ENCODE results near the gene SPCS3. TPM values are rescaled to one million over a fixed set of nuclear protein-coding genes. Genes with fewer than 3 reads are reported as not detected.

SPCS3 gene
- total and polyA plus RNA-seq, 2 experiments from 2014 or later, result 62.5 to 79.9 TPM

DNA sequence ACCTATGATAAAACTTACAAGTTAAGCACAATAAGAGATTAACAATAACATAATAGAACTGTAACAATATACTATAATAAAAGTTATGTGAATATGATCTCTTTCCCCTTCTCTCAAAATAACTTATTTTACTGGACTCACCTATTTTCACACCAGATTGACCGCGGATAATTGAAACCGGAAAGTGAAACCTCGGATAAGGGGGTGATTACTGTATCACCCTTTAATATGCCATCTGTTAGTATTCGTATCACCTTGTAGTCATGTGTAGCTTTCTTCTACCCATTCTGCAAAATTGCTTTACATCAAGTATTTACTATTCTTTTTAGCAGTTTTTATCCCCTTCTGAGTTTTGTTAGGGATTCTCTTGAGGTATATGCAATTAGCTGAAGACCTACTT lies 1.8 kb downstream of the SPCS3 start:
- Histone ChIP-seq H3K4me1 (ENCODE audit: insufficient read depth) (no peaks in the 10 kb centered on the region; the same call in 1 of the 2 replicates), H3K4me2 (peak overlapping the region; percentile 95), H3K9me2 (ENCODE audit: insufficient read depth) (no peaks in the 10 kb centered on the region), H2AFZ (no peak overlapping the region), H3F3A (replicated peaks; ENCODE audit: low read depth) (no peaks in the 10 kb centered on the region; the same call in 1 of the 2 replicates), H3K27me3 (ENCODE audit: insufficient read depth) (no peaks in the 10 kb centered on the region), H3K79me2 (replicated peaks; ENCODE audit: insufficient read depth) (peaks cover 62% of the 10 kb centered on the region), H3K36me3 (ENCODE audit: insufficient read depth) (no peaks in the 10 kb centered on the region), H3K4me3 (peak overlapping the region; percentile 67), H3K27ac (ENCODE audit: low read depth) (no peak overlapping the region), H4K20me1 (replicated peaks; ENCODE audit: insufficient read depth) (peaks cover 6% of the 10 kb centered on the region; the same call in 1 of the 2 replicates)
- Mint-ChIP-seq H3K4me1 (peaks cover 32% of the 10 kb centered on the region; the same call in 2 of the 3 replicates), H3K27me3 (ENCODE audit: insufficient read depth, low read depth, poor library complexity) (peaks cover 1% of the 10 kb centered on the region), H3K36me3 (ENCODE audit: low read depth) (no peaks in the 10 kb centered on the region; the same call in 2 of the 3 replicates), H3K4me3 (peak overlapping the region; percentile 95), H3K27ac (no peak overlapping the region), H3K9me3 (no peaks in the 10 kb centered on the region)
- DNase-seq (ENCODE audit: low spot score) (no peak), ATAC-seq (no peak)
- TF ChIP-seq ZNF114 (CRISPR knock-in tag; IDR thresholded peaks at IDR 0.05) (no peak), EZH2 (IDR thresholded peaks at IDR 0.05; ENCODE audit: low read depth, unreplicated experiment) (no peak), CREB1 (CRISPR knock-in tag; IDR thresholded peaks at IDR 0.05; ENCODE audit: low read depth) (no peak), POLR2AphosphoS5 (IDR thresholded peaks at IDR 0.05; ENCODE audit: low read depth) (no peak), ZNF331 (CRISPR knock-in tag; IDR thresholded peaks at IDR 0.05; ENCODE audit: low read depth) (no peak), JUNB (IDR thresholded peaks at IDR 0.05; ENCODE audit: unreplicated experiment) (no peak), NANOG (IDR thresholded peaks at IDR 0.05; ENCODE audit: borderline replicate concordance) (no peak), STAT1 (IDR thresholded peaks at IDR 0.05; ENCODE audit: unreplicated experiment) (no peak), EZH2phosphoT487 (IDR thresholded peaks at IDR 0.05; ENCODE audit: unreplicated experiment) (no peak)
- TF ChIP-seq, protein P1, sequence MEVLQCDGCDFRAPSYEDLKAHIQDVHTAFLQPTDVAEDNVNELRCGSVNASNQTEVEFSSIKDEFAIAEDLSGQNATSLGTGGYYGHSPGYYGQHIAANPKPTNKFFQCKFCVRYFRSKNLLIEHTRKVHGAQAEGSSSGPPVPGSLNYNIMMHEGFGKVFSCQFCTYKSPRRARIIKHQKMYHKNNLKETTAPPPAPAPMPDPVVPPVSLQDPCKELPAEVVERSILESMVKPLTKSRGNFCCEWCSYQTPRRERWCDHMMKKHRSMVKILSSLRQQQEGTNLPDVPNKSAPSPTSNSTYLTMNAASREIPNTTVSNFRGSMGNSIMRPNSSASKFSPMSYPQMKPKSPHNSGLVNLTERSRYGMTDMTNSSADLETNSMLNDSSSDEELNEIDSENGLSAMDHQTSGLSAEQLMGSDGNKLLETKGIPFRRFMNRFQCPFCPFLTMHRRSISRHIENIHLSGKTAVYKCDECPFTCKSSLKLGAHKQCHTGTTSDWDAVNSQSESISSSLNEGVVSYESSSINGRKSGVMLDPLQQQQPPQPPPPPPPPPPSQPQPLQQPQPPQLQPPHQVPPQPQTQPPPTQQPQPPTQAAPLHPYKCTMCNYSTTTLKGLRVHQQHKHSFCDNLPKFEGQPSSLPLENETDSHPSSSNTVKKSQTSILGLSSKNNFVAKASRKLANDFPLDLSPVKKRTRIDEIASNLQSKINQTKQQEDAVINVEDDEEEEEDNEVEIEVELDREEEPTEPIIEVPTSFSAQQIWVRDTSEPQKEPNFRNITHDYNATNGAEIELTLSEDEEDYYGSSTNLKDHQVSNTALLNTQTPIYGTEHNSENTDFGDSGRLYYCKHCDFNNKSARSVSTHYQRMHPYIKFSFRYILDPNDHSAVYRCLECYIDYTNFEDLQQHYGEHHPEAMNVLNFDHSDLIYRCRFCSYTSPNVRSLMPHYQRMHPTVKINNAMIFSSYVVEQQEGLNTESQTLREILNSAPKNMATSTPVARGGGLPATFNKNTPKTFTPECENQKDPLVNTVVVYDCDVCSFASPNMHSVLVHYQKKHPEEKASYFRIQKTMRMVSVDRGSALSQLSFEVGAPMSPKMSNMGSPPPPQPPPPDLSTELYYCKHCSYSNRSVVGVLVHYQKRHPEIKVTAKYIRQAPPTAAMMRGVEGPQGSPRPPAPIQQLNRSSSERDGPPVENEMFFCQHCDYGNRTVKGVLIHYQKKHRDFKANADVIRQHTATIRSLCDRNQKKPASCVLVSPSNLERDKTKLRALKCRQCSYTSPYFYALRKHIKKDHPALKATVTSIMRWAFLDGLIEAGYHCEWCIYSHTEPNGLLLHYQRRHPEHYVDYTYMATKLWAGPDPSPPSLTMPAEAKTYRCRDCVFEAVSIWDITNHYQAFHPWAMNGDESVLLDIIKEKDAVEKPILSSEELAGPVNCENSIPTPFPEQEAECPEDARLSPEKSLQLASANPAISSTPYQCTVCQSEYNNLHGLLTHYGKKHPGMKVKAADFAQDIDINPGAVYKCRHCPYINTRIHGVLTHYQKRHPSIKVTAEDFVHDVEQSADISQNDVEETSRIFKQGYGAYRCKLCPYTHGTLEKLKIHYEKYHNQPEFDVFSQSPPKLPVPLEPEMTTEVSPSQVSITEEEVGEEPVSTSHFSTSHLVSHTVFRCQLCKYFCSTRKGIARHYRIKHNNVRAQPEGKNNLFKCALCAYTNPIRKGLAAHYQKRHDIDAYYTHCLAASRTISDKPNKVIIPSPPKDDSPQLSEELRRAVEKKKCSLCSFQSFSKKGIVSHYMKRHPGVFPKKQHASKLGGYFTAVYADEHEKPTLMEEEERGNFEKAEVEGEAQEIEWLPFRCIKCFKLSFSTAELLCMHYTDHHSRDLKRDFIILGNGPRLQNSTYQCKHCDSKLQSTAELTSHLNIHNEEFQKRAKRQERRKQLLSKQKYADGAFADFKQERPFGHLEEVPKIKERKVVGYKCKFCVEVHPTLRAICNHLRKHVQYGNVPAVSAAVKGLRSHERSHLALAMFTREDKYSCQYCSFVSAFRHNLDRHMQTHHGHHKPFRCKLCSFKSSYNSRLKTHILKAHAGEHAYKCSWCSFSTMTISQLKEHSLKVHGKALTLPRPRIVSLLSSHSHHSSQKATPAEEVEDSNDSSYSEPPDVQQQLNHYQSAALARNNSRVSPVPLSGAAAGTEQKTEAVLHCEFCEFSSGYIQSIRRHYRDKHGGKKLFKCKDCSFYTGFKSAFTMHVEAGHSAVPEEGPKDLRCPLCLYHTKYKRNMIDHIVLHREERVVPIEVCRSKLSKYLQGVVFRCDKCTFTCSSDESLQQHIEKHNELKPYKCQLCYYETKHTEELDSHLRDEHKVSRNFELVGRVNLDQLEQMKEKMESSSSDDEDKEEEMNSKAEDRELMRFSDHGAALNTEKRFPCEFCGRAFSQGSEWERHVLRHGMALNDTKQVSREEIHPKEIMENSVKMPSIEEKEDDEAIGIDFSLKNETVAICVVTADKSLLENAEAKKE (CRISPR knock-in tag; IDR thresholded peaks at IDR 0.05), result no peak
- TF ChIP-seq, protein P2, sequence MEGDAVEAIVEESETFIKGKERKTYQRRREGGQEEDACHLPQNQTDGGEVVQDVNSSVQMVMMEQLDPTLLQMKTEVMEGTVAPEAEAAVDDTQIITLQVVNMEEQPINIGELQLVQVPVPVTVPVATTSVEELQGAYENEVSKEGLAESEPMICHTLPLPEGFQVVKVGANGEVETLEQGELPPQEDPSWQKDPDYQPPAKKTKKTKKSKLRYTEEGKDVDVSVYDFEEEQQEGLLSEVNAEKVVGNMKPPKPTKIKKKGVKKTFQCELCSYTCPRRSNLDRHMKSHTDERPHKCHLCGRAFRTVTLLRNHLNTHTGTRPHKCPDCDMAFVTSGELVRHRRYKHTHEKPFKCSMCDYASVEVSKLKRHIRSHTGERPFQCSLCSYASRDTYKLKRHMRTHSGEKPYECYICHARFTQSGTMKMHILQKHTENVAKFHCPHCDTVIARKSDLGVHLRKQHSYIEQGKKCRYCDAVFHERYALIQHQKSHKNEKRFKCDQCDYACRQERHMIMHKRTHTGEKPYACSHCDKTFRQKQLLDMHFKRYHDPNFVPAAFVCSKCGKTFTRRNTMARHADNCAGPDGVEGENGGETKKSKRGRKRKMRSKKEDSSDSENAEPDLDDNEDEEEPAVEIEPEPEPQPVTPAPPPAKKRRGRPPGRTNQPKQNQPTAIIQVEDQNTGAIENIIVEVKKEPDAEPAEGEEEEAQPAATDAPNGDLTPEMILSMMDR (conservative IDR thresholded peaks at IDR 0.05; ENCODE audit: low read depth in 2 of 2), result no peak
- TF ChIP-seq, protein P3, sequence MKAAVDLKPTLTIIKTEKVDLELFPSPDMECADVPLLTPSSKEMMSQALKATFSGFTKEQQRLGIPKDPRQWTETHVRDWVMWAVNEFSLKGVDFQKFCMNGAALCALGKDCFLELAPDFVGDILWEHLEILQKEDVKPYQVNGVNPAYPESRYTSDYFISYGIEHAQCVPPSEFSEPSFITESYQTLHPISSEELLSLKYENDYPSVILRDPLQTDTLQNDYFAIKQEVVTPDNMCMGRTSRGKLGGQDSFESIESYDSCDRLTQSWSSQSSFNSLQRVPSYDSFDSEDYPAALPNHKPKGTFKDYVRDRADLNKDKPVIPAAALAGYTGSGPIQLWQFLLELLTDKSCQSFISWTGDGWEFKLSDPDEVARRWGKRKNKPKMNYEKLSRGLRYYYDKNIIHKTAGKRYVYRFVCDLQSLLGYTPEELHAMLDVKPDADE (IDR thresholded peaks at IDR 0.05), result no peak
- TF ChIP-seq, protein P4, sequence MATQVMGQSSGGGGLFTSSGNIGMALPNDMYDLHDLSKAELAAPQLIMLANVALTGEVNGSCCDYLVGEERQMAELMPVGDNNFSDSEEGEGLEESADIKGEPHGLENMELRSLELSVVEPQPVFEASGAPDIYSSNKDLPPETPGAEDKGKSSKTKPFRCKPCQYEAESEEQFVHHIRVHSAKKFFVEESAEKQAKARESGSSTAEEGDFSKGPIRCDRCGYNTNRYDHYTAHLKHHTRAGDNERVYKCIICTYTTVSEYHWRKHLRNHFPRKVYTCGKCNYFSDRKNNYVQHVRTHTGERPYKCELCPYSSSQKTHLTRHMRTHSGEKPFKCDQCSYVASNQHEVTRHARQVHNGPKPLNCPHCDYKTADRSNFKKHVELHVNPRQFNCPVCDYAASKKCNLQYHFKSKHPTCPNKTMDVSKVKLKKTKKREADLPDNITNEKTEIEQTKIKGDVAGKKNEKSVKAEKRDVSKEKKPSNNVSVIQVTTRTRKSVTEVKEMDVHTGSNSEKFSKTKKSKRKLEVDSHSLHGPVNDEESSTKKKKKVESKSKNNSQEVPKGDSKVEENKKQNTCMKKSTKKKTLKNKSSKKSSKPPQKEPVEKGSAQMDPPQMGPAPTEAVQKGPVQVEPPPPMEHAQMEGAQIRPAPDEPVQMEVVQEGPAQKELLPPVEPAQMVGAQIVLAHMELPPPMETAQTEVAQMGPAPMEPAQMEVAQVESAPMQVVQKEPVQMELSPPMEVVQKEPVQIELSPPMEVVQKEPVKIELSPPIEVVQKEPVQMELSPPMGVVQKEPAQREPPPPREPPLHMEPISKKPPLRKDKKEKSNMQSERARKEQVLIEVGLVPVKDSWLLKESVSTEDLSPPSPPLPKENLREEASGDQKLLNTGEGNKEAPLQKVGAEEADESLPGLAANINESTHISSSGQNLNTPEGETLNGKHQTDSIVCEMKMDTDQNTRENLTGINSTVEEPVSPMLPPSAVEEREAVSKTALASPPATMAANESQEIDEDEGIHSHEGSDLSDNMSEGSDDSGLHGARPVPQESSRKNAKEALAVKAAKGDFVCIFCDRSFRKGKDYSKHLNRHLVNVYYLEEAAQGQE (IDR thresholded peaks at IDR 0.05; ENCODE audit: unreplicated experiment), result no peak

All from GM23338 (cell line).